Fibroblast of pulmonary artery (primary cell): ENCODE results near the gene ANKRD13C.

Source experiments
- DNase-seq: peaks from one replicate; pipeline ENCODE4 v3.0.0-alpha.2; 2010; ENCODE audit warnings: low read depth
- H3K4me3 ChIP-seq: replicated peaks from 2 replicates; pipeline ENCODE4 v1.5.1; 2011; ENCODE audit warnings: low read depth, mild to moderate bottlenecking, control low read depth, low read length, moderate library complexity
- CTCF ChIP-seq: IDR thresholded peaks from 2 replicates; pipeline ENCODE4 v1.5.1; 2011; ENCODE audit warnings: mild to moderate bottlenecking, control low read depth, low read length, inconsistent platforms; ENCODE audit errors: missing control alignments

Gene ANKRD13C

GRCh38 chr1:70354332-70355110 lies at the start of gene ANKRD13C:
Gene ANKRD13C (minus strand): TSS chr1:70354722. CDS start chr1:70354408, 314 bp downstream.
- TF ChIP-seq CTCF: no peak
- H3K4me3 ChIP-seq: peak within 1 kb of the TSS; percentile 94
- peak; percentile 97 for DNase-seq

- TF ChIP-seq CTCF: no peak
- no peak overlapping the region for H3K4me3 ChIP-seq
- no peak for DNase-seq
Observed at GRCh38 chr1:70403759-70404158, 49.2 kb upstream of the ANKRD13C start.

- DNase-seq: no peak
- no peak overlapping the region for H3K4me3 ChIP-seq
- TF ChIP-seq CTCF: no peak
Observed at GRCh38 chr1:70401974-70402373, 47.5 kb upstream of the ANKRD13C start.

- H3K4me3 ChIP-seq: no peak overlapping the region
- no peak for TF ChIP-seq CTCF
- no peak for DNase-seq
Observed at GRCh38 chr1:70400335-70400734, 45.8 kb upstream of the ANKRD13C start.

- no peak overlapping the region for H3K4me3 ChIP-seq
- DNase-seq: no peak
- TF ChIP-seq CTCF: no peak
Observed at GRCh38 chr1:70397013-70397412, 42.5 kb upstream of the ANKRD13C start.

- no peak for DNase-seq
- H3K4me3 ChIP-seq: no peak overlapping the region
- TF ChIP-seq CTCF: no peak
Observed at GRCh38 chr1:70396607-70397006, 42.1 kb upstream of the ANKRD13C start.

- H3K4me3 ChIP-seq: no peak overlapping the region
- DNase-seq: no peak
- no peak for TF ChIP-seq CTCF
Observed at GRCh38 chr1:70392626-70393025, 38.1 kb upstream of the ANKRD13C start.
